Activated CD8-positive, alpha-beta memory T cell treated with anti-CD3 and anti-CD28 coated beads for 48 hours (primary cell): ENCODE results near the gene GPR107.

Experiments
- DNase-seq, 3 experiments: peaks; one replicate each; pipeline ENCODE4 v3.0.0-alpha.2; 2020; ENCODE audit warnings: low read depth in 2 of 3, low spot score in 2 of 3

GPR107 gene

DNA sequence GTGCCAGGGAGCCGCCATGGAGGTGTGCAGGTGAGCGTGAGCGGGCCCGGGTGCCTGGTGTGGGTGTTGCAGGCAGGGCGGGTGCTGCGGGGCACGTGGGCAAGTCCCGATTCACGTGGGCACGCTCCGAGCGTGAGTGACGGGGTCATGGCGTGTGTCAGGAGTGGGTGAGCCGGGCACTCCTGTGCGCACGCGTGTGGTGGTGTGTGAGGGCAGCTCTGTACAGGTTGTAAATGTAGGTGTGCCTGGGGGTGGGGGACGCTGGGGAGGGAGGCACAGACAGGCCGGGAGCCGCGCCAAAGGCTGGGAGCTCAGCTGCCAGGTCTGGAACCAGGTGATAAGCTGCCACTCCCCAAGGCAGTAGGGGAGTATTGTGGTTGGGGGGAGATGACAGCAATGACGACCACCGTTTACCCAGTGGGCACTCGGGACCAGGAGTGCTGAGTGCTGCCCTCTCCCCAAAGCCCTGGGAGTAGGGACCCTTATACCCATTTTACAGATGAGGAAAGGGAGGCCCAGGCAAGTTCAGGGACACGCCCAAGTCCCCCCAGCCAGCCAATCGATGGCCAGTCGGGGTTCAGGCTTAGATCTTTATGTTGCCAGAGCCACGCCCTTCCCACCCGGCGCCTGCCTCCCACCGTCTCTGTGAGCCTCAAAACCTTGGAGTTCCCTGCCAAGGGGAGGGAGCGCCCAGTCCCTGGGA lies 128.1 kb downstream of the GPR107 start:
- DNase-seq: no peak

GRCh38 chr9:130182381-130182909 lies 128.7 kb downstream of the GPR107 start:
- DNase-seq: no peak

GRCh38 chr9:130183133-130183762 lies 129.5 kb downstream of the GPR107 start:
- DNase-seq: no peak

- DNase-seq: no peak
Measured at GRCh38 chr9:130185017-130185416, 131.3 kb downstream of the GPR107 start.

GRCh38 chr9:130185490-130186031 lies 131.9 kb downstream of the GPR107 start:
- no peak for DNase-seq

DNA sequence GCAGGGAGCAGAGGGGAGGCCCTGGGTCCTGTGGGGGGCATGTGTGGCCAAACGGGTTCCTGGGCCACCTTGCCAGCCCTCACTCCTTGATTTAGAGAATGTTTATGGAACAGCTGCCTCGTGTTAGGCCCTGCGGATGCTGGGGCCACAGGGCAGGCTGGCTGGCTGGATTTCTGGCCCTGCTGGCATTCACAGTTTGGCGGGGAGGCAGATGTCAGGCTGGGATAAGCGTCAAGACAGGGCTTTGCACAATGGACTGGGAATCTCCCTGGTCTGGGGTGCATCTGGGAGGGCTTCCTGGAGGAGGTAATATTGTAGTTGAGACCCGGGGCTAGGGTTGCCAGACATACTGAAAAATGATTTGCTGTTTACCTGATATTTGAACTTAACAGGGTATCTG lies 132.3 kb downstream of the GPR107 start:
- no peak for DNase-seq

DNA sequence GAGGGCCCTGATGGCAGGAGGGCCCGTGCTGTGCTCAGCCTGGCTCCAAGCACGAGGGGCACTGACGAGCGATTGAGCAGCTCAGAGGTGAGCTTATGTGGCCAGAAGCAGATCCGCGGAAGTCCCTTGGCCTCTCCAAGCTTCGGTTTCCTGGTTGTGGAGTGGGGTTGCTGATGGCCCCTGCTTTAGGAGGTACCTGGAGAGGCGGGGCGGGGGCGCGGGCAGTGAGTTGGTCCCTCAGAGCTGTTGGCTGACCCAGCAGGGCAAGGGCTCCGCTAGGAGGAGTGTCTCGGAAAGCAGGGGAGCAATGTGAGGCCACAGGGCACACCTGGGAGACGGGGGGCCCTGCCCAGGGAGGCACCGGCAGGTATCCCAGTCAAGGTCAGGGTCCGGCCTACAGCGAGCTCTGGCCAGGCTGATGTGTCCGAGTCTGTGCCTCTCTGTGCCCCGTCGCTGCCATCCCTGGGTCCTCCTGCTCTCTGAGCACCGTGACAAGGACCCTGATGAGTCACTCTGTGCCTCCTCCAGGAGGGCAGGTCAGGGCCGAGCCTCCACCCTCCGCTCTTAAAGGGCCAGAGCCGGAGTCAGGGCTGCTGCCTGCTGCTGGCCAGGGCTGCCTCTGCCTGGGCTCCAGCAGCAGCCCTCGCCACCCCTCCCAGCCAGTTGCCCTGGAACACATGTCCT lies 133.3 kb downstream of the GPR107 start:
- no peak for DNase-seq

DNA sequence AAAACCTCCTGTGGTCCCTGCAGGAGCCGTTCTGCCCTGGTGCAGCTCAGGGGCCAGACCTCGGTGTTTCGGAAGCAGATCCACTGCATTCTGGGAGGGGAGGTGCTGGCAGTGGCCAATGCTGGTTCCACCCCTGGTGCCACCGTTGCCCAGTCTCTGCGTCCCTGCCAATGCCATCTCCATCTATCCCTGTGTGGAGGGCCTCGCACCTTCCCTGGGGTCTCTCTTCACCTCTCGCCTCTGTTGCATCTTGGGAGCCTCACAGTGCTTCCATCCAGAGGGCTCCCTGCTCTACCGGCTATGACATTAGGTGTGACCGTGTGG lies 133.8 kb downstream of the GPR107 start:
- DNase-seq: no peak

DNA sequence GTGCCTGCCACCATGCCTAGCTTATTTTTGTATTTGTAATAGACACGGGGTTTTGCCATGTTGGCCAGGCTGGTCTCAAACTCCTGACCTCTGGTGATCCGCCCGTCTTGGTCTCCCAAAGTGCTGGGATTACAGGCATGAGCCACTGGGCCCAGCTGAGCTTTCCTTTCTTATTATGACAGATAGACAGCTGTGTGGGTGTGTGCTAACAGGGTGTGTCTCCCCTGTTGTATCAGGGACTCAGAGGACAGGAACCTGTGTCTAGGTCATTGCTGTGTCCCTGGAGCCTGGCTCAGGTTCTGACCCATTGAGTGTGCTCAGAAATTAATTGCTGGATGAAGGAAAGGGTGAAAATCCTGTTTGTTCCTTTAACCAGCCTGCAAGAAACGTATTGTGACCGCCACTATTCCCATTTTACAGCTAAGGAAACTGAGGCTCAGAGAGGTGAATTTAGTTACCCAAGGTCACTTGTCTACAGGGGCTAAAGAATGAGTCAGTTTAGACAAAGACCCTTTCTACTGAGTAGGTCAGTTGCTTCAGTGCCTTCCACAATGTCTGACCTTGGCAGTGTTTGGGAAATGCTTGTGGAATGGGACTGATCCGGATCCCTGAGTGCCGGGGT lies 135.3 kb downstream of the GPR107 start:
- no peak for DNase-seq
